H1 (cell line): ENCODE results near the gene ZFP90. TPM values are rescaled to one million over a fixed set of nuclear protein-coding genes. Genes with fewer than 3 reads are reported as not detected.

ENCODE experiments used
- CBX5 ChIP-seq: fragments of 300-800, 300-1000 bp; sonication (generic); IDR thresholded peaks from 2 replicates; pipeline ENCODE4 v1.7.1; 2016; ENCODE audit warnings: antibody characterized with exemption, low read length, low read depth
- MAX ChIP-seq: IDR thresholded peaks from 2 replicates; pipeline ENCODE4 v1.6.1; 2012; ENCODE audit warnings: inconsistent platforms
- SP2 ChIP-seq: IDR thresholded peaks from 2 replicates; pipeline ENCODE4 v1.6.1; 2012; ENCODE audit warnings: mild to moderate bottlenecking, low read length, inconsistent platforms
- polyA plus RNA-seq, 7 experiments: library from polyadenylated mRNA; depleted of rRNA in 3 of 7; stranded (reverse) in 5 of 7; unstranded in 2 of 7; fragments of >200 nt in 5 of 7; fragments of 200-250 nt in 2 of 7; gene quantifications; 1 replicate in 5 of 7; 2 replicates in 1 of 7; 4 replicates in 1 of 7; pipeline versions ENCODE4 v1.2.1 to v1.2.3, GENCODE V29; 2011 to 2013; ENCODE audit warnings: missing spikeins in 2 of 7, mixed read lengths in 2 of 7
- total RNA-seq: library from RNA; stranded (reverse); fragmentation: NEBNext Ultra II Directional; extraction: Animal tissue kit (Norgen Biotek cat#: 25700); gene quantifications from 2 replicates; pipeline ENCODE4 v1.2.1, GENCODE V29; 2021

ZFP90 gene
- total and polyA plus RNA-seq, 2 of the 8 experiments (the other 6 are each of a cell fraction or from before 2014, with no cell fraction given) = 10.3 to 19.1 TPM

GRCh38 chr16:68548947-68549346 is 9.9 kb downstream of the ZFP90 start (continued):
- TF ChIP-seq MAX = no peak
- no peak for TF ChIP-seq SP2
- TF ChIP-seq CBX5 = no peak
